SK-N-MC (cell line): ENCODE data around the gene NUTM1.

Experiments
- EZH2 ChIP-seq: fragments of 200-600 bp; sonication (generic); IDR thresholded peaks from one replicate; pipeline ENCODE4 v1.6.1; 2017; ENCODE audit warnings: antibody characterized with exemption
- POLR2AphosphoS5 ChIP-seq: IDR thresholded peaks from 2 replicates; pipeline ENCODE4 v1.6.1; 2012; ENCODE audit warnings: mild to moderate bottlenecking, low read depth, low read length, borderline replicate concordance

DNA sequence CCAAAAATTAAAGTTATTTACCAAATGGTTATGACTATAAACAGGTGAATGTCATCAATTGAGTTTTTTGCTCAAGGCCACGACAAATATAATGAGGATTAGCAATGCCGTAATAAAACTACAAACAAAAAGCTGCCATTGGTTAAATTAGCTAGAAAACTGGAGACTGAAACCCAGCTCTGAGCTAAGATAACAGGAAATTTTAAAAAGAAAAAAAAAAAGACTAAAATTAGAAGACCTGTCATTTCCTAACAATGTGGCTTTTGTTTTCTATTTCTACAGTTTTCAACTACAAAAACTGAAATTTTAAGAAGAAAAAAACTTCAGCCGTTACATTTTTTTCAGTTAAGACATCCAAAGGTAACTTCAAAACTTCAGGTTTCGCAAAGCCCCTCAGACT is 15.2 kb upstream of the NUTM1 start:
- TF ChIP-seq POLR2AphosphoS5 (no peak), EZH2 (no peak)
